ENCODE results near the gene VPS37C.

Gene VPS37C

GRCh38 chr11:61111050-61111435 is 50.2 kb downstream of the VPS37C start:
- Histone ChIP-seq H3K36me3 (replicated peaks; ENCODE audit: low read depth, low read length) (no peaks in the 10 kb centered on the region), H3K4me3 (ENCODE audit: low read length) (no peak overlapping the region), H4K20me1 (ENCODE audit: insufficient read depth, low read length) (no peaks in the 10 kb centered on the region), H3K4me2 (ENCODE audit: low read length) (no peak overlapping the region), H3K9me3 (ENCODE audit: insufficient read depth, low read length) (no peaks in the 10 kb centered on the region), H3K79me2 (ENCODE audit: low read length) (no peaks in the 10 kb centered on the region), H3K4me1 (ENCODE audit: low read length) (peaks cover 17% of the 10 kb centered on the region), H2AFZ (ENCODE audit: low read depth, low read length) (no peak overlapping the region), H3K27ac (ENCODE audit: low read length) (no peak overlapping the region), H3K9ac (ENCODE audit: low read length) (no peak overlapping the region), H3K27me3 (ENCODE audit: low read depth, low read length) (no peaks in the 10 kb centered on the region)
- TF ChIP-seq, protein P1, sequence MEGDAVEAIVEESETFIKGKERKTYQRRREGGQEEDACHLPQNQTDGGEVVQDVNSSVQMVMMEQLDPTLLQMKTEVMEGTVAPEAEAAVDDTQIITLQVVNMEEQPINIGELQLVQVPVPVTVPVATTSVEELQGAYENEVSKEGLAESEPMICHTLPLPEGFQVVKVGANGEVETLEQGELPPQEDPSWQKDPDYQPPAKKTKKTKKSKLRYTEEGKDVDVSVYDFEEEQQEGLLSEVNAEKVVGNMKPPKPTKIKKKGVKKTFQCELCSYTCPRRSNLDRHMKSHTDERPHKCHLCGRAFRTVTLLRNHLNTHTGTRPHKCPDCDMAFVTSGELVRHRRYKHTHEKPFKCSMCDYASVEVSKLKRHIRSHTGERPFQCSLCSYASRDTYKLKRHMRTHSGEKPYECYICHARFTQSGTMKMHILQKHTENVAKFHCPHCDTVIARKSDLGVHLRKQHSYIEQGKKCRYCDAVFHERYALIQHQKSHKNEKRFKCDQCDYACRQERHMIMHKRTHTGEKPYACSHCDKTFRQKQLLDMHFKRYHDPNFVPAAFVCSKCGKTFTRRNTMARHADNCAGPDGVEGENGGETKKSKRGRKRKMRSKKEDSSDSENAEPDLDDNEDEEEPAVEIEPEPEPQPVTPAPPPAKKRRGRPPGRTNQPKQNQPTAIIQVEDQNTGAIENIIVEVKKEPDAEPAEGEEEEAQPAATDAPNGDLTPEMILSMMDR (IDR thresholded peaks at IDR 0.05; ENCODE audit: low read depth, low read length): no peak
- no peak for TF ChIP-seq EZH2phosphoT487 (IDR thresholded peaks at IDR 0.05; ENCODE audit: low read depth)

GRCh38 chr11:61110255-61111049 is 50.8 kb downstream of the VPS37C start:
- Histone ChIP-seq H4K20me1 (ENCODE audit: insufficient read depth, low read length) (no peaks in the 10 kb centered on the region), H3K36me3 (replicated peaks; ENCODE audit: low read depth, low read length) (no peaks in the 10 kb centered on the region), H3K4me1 (ENCODE audit: low read length) (peaks cover 17% of the 10 kb centered on the region), H3K4me2 (ENCODE audit: low read length) (no peak overlapping the region), H3K27ac (ENCODE audit: low read length) (no peak overlapping the region), H3K9me3 (ENCODE audit: insufficient read depth, low read length) (no peaks in the 10 kb centered on the region), H2AFZ (ENCODE audit: low read depth, low read length) (no peak overlapping the region), H3K9ac (ENCODE audit: low read length) (no peak overlapping the region), H3K4me3 (ENCODE audit: low read length) (no peak overlapping the region), H3K27me3 (ENCODE audit: low read depth, low read length) (no peaks in the 10 kb centered on the region), H3K79me2 (ENCODE audit: low read length) (no peaks in the 10 kb centered on the region)
- no peak for TF ChIP-seq EZH2phosphoT487 (IDR thresholded peaks at IDR 0.05; ENCODE audit: low read depth)
- TF ChIP-seq, protein P1 (IDR thresholded peaks at IDR 0.05; ENCODE audit: low read depth, low read length): no peak

- Histone ChIP-seq H3K4me2 (ENCODE audit: low read length) (no peak overlapping the region), H3K27ac (ENCODE audit: low read length) (no peak overlapping the region), H3K4me1 (ENCODE audit: low read length) (peaks cover 11% of the 10 kb centered on the region), H3K79me2 (ENCODE audit: low read length) (no peaks in the 10 kb centered on the region), H3K9me3 (ENCODE audit: insufficient read depth, low read length) (no peaks in the 10 kb centered on the region), H3K4me3 (ENCODE audit: low read length) (no peak overlapping the region), H4K20me1 (ENCODE audit: insufficient read depth, low read length) (no peaks in the 10 kb centered on the region), H2AFZ (ENCODE audit: low read depth, low read length) (no peak overlapping the region), H3K9ac (ENCODE audit: low read length) (no peak overlapping the region), H3K27me3 (ENCODE audit: low read depth, low read length) (no peaks in the 10 kb centered on the region), H3K36me3 (replicated peaks; ENCODE audit: low read depth, low read length) (no peaks in the 10 kb centered on the region)
- TF ChIP-seq, protein P1 (IDR thresholded peaks at IDR 0.05; ENCODE audit: low read depth, low read length): no peak
- no peak for TF ChIP-seq EZH2phosphoT487 (IDR thresholded peaks at IDR 0.05; ENCODE audit: low read depth)
These were observed 51.6 kb downstream of the VPS37C start for GRCh38 chr11:61109671-61110070.

DNA sequence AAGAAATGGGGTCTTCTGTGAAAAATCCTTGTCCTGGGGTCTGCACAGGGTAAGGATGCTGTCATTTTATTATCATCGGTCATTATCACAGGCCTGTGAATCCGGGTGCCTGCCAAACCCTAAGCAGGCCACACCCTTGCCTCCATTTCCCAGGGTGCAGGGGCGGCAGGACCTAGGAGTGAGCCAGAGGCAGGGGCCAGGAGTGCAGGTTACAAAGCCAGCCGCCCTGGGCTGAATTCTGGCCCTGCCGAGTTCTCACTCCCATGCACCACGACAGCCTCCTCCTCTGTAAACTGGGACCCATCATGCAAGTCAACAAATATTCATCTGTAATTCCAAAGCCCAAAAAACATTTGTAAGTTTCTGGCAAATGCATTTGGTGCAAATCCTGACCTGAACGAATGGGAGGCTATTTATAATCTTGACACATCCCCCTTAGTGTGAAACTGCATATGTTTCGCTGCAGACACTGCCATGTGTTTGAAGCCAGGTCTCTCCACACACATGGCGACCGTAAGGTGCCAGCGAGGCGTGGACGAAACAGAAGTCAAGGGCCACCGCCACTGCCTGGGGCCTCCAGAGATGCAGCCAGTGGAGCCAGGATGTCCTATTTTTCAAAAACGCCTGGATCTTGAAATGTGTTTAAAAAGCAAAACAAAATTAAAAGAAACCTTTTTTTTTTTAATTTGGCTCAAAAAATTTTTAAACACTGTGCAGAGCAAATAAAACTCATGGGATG is 52.2 kb downstream of the VPS37C start:
- no peaks in the 10 kb centered on the region for H4K20me1 ChIP-seq (ENCODE audit: insufficient read depth, low read length)
- H3K79me2 ChIP-seq (ENCODE audit: low read length): no peaks in the 10 kb centered on the region
- no peaks in the 10 kb centered on the region for H3K27me3 ChIP-seq (ENCODE audit: low read depth, low read length)
- peaks cover 6% of the 10 kb centered on the region; the same call in 1 of the 2 replicates for H3K4me1 ChIP-seq (ENCODE audit: low read length)
- TF ChIP-seq, protein P1 (IDR thresholded peaks at IDR 0.05; ENCODE audit: low read depth, low read length): no peak
- no peak for TF ChIP-seq EZH2phosphoT487 (IDR thresholded peaks at IDR 0.05; ENCODE audit: low read depth)
- no peak overlapping the region for H2AFZ ChIP-seq (ENCODE audit: low read depth, low read length)
- H3K9ac ChIP-seq (ENCODE audit: low read length): no peak overlapping the region
- H3K4me3 ChIP-seq (ENCODE audit: low read length): no peak overlapping the region
- H3K9me3 ChIP-seq (ENCODE audit: insufficient read depth, low read length): no peaks in the 10 kb centered on the region
- H3K27ac ChIP-seq (ENCODE audit: low read length): no peak overlapping the region
- no peak overlapping the region for H3K4me2 ChIP-seq (ENCODE audit: low read length)
- no peaks in the 10 kb centered on the region for H3K36me3 ChIP-seq (replicated peaks; ENCODE audit: low read depth, low read length)

All from OCI-LY3 (cell line).